ENCODE measurements around the gene ZNF488.

Gene ZNF488

DNA sequence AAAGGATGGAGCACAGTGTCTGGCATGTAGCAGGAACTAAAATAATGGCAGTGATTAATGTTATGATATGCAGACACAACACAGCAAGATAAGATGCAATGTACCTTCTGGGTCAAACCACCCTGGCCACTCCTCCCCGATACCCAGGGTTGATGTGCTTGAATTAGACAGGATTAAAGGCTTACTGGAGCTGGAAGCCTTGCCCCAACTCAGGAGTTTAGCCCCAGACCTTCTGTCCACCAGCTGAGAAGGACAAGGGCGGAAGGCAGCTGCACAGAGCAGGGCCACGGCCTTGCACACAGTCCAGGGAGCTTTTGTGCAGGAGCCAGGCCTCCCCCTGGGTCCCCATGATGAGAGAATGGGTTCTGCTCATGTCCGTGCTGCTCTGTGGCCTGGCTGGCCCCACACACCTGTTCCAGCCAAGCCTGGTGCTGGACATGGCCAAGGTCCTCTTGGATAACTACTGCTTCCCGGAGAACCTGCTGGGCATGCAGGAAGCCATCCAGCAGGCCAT is 35.9 kb downstream of the ZNF488 start, which contains the start of gene RBP3:
Gene RBP3, plus strand, starts transcription at position 226 of the 514 bp plus-strand sequence. Its CDS starts 122 bp downstream, at position 348.
- DNase-seq: no peak

DNA sequence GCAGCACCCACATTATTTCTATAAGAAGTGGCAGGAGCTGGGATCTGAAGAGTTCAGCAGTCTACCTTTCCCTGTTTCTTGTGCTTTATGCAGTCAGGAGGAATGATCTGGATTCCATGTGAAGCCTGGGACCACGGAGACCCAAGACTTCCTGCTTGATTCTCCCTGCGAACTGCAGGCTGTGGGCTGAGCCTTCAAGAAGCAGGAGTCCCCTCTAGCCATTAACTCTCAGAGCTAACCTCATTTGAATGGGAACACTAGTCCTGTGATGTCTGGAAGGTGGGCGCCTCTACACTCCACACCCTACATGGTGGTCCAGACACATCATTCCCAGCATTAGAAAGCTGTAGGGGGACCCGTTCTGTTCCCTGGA is 36.8 kb downstream of the ZNF488 start:
- DNase-seq: no peak

DNA sequence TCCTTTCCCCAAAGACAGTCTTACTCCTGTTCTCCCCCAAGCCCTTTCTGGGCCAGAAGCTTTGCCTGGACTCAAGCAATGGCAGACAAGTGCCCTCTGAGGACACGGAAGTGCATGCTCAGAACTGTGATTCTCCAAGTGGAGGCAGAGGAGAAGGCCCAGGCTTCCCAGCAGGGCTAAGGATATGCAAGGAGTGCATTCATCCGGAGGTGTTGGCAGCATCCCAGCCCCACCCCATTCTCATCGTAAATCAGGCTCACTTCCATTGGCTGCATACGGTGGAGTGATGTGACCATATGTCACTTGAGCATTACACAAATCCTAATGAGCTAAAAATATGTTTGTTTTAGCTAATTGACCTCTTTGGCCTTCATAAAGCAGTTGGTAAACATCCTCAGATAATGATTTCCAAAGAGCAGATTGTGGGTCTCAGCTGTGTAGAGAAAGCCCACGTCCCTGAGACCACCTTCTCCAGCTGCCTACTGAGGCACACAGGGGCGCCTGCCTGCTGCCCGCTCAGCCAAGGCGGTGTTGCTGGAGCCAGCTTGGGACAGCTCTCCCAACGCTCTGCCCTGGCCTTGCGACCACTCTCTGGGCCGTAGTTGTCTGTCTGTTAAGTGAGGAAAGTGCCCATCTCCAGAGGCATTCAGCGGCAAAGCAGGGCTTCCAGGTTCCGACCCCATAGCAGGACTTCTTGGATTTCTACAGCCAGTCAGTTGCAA is 37.4 kb downstream of the ZNF488 start:
- no peak for DNase-seq

DNA sequence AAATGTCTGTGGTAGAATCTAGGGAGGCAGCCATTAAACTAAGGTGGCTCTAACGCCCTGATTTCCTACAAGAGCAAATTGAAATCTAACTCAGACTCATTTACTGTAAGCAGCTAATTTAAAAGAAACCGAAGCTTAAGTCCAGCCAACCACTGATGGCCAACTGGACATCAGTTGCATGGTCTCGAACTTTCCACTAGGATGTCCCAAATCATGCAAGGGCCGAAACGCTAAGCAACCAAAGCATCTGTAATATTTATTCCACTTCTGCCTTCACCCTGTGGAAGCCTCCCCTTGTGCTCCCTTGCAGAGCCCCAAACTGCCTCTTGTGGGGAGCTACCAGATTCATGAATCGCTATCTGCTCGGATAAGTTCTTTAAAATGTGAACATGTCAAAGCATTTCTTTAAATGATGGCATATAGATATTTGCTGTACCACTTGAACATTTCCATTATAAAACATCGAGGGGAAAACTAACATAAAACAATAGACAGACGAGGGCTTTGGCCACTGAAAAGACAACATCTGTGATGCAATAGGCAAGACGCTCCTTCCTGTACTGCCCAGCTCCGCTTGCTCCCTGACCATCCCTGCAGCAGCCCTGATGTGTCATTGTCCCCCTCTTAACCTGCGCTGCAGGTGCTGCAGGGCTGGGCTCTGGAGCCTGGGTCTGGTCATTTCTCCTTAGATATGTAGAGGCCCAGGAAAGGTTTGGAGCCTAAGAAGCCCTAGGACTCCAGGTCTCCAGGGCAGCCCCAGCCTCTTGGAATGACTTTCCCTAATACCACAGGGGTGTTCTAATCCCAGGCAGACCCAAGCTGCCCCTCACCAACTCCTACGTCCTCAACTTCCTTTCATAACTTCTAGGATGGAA is 38.9 kb downstream of the ZNF488 start:
- no peak for DNase-seq

DNA sequence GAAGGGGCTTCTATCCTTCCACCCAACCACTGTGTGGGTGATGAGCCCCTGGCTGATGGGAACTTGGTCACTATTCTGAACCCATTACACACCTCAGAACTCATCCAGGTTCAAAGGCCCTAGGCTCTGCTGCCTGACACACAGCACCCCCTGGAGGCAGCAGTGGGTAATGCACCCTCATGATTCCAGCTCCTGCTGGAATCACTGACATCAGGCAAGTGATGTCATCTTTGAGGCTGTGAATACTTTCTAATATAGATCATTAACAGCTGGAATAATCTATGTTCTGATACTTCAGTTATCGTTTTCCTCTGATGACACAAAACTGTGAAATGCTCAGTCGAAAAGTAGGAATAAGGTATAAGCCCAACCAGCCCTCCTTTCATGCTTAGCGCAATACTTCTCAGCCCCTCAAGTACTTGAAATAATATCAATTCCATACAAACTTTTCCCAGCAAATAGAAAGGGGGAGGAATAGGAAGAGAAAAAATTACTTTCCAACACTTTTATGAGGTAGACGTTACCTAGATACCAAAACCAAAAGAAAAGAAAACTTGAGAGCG is 43.4 kb downstream of the ZNF488 start:
- peak; percentile 62 for DNase-seq

DNA sequence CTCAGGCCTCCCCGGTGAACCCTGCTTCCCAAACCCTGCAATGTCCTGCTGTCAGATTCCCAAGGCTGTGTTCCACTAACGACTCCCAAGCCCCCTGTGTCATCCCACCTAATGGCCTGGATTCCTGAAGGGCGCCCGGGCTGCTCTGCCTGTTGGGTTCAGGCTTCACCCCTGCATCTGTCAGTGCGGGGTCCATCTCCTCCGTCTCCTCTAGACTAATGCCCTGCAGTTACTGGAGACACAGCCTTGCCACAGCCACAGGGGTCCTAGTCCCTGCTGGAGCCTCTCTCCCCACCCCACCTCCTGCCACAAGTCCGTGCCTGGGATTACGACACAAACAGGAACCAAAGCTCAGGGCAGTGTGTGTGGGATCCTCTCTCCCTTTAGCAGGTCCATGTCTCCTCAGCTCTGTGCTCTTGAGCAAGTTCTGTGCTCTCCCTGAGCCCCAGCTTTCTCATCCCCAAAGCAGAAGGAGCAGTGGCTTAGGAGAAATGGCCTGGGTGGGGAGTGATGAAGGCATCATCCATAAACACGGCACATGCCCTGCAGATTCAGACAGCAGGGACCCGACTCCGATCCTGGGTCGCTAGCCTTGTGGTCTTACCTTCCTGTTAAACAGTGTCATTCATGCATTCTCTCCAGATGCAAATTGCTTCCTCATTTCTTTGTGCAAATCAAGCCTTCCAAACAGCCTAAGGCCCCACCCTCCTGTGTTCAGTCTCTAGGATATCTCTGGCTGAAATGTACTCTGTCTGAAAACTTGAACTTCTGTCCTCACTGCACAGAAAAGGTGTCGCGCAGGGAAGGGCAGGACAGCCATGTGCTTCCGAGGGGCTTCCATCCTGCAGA is 44.1 kb downstream of the ZNF488 start:
- DNase-seq: no peak

DNA sequence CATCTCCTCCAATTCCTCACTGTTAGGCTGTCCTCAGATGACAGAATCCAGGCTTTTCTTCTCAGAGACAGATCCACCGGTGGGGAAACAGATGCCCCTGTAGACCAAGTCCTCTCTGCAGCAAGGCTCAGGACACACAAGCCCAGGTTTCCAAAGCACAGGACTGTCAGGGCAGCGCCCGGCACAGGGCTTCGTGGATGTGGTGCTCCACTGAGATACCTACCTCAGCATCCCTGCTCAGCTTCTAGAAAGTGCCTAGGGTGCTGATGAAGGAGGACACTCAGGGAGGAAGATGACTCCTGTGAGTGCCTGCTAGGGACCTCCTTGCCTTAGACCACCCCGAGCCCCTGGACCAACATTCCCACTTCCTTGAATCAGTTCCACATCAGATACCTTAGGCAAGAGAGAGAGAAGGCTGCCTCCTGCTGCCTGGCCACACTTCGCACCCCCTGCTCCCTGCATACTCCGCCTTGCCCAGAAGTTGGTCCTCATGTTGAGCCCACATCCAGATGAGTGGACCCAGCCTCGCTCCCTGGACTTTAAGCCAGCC is 44.8 kb downstream of the ZNF488 start:
- no peak for DNase-seq

DNA sequence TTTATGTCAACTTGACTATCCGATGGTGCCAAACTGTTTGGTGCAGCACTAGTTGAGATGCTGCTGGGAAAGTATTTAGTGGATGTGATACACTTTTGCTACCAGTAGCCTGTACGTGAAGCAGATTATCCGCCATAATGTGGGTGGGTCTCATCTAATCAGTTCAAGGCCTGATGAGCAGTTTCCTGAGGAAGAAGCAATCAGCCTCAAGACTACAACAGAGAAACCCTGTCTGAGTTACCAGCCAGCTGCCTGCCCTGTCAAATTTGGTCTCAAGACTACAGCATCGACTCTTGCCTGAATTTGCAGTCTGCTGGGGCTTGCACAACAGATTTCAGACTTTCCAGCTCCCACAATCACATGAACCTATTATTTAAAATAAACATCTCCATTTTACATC is 46.8 kb downstream of the ZNF488 start:
- no peak for DNase-seq

DNA sequence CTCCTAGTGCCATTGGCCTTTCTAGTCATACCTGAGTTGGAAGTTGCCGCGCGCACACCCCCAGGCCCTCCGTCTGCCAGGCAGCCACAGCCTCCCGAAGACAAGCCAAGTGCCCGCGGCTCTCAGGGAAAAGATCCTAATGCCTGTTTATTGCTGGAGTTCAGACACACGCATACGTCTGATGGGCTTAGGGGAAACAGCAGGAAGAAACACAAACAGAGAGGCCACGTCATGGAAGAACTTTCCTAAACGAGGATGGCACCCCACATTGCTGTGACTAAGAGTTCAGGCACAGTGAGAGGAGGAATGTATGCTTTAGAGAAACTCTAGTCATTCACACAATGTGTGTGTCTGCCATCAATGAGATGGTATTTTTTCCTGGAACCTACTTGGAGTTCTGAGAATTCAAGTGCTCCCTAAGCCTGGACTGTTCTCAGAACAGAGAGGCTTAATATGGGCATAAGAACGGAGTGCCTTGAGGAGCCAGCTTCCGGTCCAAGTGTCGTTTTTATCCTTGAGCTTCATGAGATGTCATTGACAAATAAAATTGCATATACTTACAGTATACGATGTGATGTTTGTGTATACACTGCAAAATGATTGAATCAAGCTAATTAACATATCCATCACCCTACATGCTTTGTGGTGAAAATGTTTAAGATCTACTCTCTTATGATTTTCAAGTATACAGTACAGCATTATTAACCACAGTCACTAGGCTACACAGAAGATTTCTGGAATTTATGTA is 47.5 kb downstream of the ZNF488 start:
- DNase-seq: no peak

DNA sequence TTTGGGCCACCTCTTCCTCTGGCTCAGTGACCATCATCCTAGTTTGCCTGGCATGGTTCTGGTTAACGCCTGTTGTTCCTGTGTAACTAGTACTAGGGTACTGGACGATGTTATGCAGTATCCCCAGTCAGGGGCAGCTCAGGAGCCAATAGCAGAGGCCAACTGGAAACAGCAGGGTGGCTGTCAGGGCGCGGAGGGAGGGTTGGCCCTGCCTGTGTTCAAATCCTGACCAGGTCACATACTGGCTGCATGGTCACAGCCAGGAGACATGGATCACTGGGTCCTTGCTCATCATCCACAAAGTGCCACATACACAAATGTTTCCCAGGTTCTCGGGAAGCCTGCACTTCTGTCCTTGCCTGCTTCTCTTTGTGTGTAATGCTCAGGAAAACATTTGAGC is 48.2 kb downstream of the ZNF488 start:
- DNase-seq: no peak

DNA sequence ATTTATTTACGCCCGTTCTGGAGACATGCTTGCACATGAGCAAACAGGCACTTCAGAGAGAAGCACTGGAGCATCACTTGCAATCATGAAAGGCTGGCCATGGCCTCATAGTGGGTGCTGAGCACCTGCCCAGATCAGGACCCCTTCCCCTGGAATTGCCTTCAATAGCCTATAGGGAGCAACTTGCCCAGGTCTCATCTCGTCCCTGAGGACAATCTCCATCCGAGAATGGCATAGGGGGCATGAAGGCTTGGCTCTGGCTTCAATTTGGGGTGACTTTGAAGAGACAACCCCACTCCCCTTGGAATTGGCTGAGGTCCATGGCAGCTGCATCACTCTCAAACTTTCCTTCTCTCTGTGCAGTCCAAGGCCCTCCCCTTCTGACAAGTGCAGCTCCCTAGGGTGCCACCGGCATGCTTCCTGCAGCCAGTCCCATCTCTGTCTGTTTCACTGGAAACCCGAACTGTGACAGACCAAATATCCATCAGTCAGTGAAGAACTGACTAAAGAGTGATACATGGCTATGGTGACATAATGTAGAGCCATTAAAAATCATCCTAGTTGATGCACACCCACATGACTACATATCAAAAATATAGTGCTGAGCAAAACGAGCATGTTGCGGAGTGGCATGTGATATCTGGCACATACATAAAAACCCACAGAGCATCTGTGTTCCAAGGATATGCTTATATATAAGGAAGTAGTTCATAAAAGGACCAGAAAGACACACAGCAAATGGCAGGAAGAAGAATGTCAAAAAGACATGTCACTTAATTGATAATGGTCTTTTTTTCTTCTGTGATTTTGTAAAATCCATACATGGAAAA is 49.4 kb downstream of the ZNF488 start:
- no peak for DNase-seq

DNA sequence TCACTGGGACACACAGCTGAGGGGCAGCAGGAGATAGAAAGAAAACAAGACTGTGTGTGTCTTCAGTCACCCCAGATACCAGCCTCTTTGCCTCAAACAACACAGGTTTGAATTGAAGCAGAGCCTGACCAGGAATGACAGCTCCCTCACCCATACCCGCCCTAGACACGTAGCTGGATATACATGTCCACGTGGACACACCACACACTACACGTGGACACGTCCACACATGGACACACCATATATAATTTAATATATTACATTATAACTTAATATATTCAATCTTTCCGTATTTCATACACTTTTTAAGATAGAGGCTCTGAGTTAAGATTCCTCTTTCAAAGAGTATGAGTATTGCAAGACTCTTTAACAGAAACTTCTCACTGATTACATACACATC is 50.6 kb downstream of the ZNF488 start:
- DNase-seq: no peak

DNA sequence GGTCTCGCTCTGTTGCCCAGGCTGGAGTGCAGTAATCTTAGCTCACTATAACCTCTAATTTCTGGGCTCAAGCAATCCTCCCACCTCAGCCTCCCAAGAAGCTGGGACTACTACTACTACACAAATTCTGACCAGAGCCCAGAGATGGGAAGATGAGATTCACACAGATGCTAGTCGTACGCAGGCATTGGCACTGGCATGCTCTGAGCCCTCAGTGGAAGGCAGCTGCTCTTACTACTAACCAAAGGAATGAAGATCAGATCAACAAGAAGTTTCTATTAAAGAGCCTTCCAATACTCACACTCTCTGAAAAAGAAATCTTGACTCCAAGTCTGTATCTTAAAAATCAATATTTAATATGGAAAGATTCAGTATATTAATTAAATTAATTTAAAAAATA is 51.1 kb downstream of the ZNF488 start:
- no peak for DNase-seq

DNA sequence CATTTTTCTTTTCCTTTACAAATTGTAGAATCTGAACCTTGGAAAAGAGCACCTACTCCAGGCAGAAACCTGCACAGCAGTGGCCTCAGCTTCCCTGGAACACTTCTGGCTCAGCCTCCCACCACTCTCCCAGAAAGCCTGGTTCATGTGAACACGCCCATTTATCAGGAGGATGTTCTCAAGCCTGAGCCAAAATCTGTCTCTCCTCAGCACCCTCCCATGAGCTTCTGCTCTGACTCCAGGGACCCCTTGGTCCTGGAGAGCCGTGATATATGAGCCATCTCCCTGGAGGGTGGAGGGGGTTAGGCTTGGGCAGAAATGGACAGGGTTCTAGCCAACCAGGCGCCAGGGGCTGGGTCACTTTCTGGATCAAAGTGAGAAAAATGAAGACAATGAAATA is 51.7 kb downstream of the ZNF488 start:
- no peak for DNase-seq

DNA sequence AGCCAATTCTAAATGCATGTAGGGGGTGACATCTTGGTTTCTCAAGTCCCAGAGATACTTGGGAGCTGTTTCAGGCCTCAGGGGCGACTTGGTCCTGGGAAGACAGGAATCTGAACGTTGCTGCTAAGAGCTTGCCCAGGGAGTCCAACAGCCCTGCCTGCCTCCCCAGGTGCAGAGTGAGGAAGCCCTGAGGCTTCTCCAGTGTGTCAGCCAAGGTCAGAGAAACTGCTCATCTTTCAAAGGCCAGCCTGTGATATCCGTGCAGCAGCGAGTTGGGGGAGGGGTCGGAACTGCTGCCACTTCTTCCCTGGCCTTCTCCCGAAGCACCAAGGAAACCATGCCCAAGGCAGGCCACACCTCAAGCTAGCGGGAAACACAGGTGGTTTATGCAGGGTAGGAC is 52.1 kb downstream of the ZNF488 start:
- no peak for DNase-seq

DNA sequence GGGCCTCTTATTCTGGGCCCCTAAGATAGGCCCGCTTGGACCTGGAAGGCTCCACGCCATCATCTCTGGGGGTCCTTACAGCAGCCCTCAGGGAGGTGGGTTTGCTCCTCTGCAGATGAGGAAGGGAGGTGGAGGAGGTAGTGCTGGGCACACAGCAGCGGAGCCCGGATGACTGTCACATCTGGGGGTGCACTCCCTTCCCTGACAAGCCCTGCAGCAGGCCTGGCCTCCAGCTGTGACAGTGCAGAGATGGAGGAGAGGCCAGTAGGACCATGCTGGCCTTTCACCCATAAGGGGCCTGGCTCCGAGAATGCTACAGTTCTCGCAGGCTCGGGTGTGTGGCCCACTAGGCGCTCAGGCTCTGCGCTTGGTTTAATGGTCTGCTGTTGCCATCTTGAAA is 52.6 kb downstream of the ZNF488 start:
- DNase-seq: no peak

DNA sequence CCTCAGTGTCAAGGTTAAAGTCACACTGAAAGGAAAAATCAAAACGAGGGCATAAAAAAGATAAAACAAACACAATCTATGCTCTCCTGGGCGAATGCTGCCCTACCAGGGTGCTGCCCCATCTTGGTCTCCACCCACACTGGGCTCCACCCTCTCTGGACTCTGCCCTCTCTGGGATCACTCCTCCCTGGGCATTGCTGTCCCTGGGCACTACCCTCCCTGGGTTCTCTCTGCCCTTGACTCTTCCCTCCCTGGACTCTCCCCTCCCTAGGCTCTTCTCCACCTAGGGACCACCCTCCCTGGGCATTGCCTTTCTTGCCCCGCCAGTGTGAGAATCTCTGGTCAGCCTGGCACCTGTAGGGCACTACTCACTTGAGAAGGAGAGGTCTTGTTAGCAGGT is 53.3 kb downstream of the ZNF488 start:
- DNase-seq: no peak

DNA sequence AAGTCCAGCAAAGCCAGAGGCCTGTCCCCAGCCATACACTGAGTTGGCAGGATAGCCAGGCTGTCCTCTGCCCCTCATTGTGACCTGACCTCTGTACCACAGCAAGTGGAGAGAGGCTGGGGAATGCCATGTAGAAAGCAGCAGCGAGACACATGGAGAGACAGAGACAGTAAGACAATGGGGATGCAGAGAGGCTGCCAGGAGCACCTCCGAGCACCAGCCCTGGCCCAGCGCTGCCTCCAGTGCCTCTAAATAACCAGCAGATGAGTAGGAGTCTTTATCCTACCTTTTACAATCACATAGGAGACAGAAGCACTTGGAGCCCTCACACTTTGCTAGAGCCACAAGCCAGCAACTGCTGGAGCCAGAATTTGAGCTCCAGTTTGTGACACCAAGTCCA is 53.7 kb downstream of the ZNF488 start:
- DNase-seq: no peak

DNA sequence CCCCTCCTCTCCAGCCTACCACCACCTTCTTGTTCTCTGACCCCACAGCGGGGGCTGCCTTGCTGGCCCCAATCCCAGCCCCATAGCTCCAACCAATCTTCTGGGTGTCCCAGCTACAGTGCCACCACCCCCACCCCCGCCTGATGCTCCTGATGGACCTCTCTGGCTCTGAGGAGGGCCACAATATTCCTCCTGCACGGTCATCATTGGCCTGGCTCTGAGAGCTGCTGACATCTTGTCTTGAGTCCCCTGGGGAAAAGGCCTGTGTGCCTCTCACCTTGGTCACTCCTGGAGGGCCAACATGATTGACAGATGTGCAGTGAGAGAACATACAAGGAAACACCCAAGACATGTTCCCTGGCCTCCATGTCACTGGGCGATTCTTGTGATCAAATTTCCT is 54.2 kb downstream of the ZNF488 start:
- DNase-seq: no peak

DNA sequence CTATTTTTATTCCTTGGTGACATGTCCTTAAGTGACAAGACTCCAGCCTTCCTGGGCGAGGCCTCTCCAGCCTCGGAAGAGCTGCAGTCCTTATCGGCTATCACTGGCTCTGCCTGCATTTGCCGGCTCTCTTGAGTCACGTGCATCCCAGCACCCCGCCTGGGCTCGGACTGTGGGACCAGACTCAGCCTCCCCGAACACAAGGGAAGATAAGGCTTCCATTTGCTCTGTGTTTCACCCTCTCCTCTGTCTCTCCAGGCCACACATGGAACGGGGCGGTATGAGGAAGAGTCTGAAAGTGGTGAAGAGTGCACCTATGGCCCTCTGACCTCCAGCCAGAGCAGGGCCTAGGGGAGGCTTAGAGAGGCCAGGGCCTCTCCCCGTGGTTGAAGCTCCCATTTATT is 57.2 kb downstream of the ZNF488 start:
- no peak for DNase-seq

Measured in stimulated activated CD4-positive, alpha-beta T cell treated with anti-CD3 and anti-CD28 coated beads, Interleukin-1b, Interleukin-23, amount 100 ng/mL, for 48 hours (primary cell).